GM04504 (cell line): ENCODE measurements around the gene FAM209B.
"Not testable (repeated sequence)": the region's sequence is repeated elsewhere in the genome, so short reads cannot be mapped to it uniquely, and the experiment has no call there.

Experiments used
- DNase-seq: peaks from one replicate; pipeline ENCODE4 v3.0.0-alpha.2; 2012; ENCODE audit warnings: low read depth

Gene FAM209B, protein sequence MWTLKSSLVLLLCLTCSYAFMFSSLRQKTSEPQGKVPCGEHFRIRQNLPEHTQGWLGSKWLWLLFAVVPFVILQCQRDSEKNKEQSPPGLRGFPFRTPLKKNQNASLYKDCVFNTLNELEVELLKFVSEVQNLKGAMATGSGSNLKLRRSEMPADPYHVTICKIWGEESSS

DNA sequence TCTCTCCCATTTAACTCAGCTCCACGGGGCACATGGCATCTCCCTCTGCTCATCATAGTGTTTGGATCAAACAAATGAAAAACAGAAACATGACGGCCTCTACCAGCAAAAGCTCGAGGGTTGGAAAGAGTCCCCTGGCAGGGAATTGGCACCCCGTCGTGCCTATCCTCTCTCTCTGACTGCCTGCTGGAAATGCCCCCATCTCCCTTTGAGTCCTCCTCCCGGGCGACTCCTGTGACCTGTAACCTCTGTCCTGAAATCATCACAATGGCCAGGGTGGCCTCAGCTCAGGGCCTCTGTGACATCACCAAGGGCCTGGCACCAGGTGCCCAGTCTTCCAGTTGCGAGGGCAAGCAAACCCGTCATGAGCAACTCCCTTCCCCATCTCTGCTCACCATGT lies at the start of gene FAM209B:
TSS of gene FAM209B (plus strand) at position 301 of the 400 bp plus-strand sequence. CDS start at position 397, 96 bp downstream.
- not testable (repeated sequence) for DNase-seq

DNA sequence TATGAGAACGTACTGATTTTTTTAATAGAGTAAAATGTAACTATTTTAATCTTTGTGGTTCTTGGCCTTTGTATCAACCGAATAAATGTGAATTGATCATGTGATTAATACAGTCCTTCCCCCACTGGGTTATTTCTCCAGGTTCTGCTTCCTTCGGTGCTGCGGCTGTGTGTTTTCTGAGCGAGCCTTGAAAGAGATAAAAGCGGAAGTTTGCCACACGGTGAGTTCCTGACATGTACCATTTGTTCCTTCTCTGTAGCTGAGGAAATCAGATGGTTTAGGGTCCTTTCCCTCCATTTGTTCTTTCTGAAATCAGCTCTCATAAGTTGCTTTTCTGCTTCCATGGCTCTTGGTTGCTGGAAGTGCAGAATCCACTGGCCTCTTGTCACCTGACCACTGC lies 49.1 kb upstream of the FAM209B start:
- no peak for DNase-seq

DNA sequence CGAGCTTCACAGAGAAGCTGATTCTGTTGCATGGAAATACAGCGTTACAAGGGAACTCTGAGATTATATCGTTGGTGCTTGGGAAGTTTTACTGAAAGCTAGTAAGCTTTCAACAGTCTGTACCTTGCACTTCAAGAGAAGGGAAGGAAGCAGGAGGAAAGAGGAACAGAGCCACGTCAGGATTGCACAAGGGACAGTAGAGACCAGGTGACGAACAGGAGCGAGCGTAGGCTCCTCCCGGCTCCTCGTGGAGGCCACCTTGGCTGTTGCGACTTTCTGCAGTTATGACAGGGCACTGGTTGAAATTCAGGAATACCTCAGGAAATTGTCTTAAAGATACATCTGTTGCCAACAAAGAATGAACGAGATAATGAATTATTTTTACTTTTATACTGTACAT lies 45.8 kb upstream of the FAM209B start:
- no peak for DNase-seq

DNA sequence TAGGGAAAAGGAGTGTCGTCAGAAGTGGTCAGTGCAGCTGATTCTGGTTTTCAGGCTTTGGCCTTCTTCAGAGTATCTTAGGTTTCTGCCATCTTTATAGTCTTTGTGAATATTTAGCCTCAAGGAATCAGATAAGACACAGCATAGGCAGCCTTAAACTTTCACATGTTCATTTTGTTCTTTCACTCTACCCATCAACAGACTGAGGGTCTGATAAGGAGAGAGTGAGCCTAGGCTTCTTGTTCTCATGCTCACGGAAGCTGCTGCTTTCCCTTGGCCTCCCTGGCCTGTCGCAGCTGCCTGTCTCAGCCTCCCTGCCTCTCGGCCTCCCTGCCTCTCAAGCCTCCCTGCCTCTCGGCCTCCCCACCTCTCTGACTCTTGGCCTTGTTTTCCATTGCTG lies 44.5 kb upstream of the FAM209B start:
- DNase-seq = no peak

DNA sequence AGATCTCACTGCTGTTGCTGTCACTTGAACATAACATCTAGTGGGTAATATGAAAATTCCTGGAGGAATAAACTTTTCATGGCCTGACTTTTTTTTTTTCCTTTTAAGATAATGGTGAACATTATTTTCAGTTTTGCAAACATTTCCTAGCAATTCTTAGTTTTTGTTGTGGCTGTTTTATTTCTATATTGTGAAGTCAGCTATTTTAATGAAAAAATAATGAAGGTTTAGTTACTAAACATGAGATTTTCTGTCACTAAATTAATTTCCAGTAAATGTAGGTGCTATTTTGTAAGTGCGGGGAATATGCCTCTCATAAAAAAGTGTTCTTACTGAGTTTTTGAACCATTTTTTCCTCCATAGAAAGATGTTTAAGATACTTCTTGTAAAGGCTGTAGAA lies 31.9 kb upstream of the FAM209B start:
- no peak for DNase-seq

DNA sequence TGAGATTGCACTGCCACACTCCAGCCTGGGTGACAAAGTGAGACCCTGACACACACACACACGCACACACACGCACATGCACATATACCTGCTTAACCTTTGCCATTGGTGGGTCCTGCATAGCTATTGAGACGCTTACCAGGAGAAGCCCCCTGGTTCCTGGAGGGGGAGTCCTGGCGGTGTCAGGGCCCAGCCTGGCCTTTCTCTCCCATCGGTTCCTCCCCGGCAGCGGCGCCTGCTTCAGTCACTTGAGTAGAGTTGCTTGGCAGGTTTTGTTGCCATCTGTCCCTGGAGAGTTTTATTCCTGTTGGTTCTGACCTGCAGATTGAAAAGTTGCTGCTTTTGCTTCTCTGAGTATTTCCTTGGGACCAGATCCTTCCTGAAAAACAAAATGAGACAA lies 29.1 kb upstream of the FAM209B start:
- DNase-seq = no peak

DNA sequence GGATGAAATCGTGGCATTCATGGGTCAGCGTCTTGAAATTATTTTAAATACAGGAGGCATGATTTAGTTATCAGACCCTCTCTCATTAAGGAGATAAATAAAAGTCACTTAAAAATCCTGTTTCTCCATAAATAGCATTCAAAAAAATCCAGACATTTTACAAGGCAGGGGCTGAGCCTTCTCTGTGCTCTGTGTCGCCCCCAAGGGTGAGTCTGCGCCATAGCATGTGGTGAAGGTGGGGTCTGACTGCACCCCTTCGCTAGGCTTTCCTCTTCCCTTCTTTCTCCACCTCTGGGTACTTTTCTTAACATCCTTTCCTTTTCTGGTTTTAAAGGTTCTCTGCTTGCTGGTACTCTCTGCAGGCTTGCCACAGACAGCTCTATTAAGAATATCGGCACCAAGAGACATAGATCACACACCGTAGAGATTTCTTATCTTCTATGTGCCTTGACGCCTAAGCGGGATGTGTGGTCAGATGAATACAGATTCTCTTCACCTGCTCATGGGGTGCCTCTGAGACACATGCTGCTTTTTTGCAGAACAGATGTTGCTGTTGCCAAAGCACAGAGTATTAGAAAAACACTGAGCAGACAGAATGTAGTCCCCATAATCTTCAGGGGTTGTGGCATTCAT lies 28.6 kb upstream of the FAM209B start:
- DNase-seq = no peak

DNA sequence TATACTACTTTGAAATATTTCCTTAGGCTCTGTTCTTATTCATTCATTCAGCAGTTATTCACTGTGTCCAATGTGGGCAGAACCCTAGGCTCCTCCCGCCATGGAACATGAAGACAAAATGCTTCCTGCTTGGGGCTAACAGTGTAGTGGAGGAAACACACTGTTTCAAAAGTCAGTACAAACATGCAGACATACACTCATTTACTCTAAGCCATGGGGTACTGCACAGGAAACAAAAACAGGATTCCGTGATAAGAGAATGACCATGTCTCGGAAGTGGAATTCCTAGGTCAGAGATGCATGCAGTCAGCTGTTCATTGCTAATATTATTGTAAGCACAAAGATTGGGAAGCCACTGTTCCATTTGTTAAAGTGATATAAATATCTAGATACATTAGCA lies 26.9 kb upstream of the FAM209B start:
- no peak for DNase-seq

DNA sequence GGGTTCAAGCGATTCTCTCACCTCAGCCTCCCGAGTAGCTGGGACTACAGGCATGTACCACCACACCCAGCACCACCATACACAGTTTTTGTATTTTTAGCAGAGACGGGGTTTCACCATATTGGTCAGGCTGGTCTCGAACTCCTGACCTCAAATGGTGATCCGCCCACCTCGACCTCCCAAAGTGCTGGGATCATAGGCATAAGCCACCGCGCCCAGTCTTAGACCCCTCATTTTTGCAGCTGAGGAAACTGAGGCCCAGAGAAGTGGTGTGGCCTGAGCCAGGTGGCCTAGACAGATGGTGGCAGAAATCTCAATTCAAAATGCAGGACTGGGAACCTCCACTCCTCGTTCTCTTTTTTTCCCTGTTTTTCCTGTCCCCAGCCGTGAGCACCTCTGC lies 21.1 kb upstream of the FAM209B start:
- no peak for DNase-seq

DNA sequence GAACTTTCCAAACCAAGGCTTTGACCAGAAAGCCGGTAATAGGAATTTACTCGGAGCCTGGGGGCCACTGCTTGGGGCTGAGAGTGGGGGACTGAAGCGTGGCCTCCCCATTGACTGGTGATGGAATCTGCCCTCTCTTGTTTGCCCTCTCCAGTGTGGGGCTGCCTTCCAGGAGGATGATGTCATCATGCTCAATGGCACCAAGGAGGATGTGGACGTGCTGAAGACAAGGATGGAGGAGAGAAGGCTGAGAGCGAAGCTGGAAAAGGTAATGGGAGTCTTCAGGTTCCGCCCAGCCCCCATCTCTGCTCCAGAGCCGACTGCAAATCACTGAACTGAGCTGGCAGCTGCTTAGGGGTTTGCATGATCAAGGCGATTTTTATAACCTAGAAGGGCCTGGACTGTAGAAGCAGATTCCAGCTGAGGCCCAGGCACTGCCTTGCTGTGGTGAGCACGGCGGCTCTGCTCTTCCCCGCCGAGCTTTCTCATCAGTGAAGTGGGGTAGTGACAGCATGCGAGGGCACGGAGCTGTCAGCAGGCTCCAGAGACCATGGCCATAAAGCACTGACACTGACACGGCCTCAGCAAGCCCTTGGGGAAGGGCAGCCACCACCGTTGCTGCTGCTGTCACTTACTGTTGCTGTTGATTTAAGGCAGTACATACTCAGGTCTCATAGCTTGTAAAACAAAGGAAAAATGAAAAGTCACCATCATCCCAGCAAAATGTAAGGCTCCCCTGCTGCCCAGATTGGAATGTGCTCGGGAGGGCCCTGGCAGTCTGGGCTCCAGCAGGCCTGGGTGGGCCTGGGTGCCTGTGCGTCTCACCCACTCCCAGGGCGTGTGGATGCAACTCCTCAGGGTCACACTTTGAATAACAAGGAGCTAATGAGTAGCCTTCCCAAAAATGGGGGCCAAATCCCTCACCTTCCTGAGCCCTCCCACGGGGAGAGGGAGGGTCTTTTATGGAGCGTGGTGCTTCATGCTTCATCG lies 19.6 kb upstream of the FAM209B start:
- no peak for DNase-seq

DNA sequence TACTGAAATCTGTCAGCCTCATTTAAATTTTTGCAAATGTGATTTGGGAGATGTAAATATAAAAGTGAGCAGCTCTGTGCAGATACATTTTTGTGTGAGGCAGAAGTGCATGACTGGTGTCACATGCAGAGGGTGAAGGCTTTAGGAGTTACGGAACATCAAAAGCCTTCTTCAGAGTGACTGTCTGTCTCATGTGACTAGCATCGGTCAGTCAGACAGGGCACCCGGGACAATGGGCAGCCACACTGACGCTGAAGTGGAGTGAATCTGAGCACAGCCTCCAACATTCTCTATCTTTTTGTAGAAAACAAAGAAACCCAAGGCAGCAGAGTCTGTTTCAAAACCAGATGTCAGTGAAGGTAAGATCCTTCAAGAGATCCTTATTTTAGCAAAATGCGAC lies 16.4 kb upstream of the FAM209B start:
- DNase-seq = no peak

DNA sequence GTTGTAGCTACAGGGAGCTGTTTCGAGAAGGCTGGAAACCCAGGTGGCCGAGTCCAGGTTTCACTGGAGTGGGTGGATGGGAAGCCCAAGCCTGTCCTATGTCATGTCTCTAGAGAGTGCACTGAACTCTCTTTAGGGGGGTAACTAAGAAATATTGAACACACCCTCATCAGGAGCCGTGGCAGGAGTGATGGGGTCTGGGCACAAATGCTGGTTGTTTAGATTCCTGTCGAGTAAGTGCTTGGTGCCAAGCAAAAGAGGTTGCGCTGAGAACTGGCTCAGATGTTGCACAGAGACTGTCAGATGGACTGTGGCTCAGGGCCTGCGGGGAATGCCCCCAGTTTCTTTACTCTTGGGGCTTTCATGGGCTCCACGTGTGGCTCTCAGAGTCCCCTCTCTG lies 15.8 kb upstream of the FAM209B start:
- DNase-seq = no peak

DNA sequence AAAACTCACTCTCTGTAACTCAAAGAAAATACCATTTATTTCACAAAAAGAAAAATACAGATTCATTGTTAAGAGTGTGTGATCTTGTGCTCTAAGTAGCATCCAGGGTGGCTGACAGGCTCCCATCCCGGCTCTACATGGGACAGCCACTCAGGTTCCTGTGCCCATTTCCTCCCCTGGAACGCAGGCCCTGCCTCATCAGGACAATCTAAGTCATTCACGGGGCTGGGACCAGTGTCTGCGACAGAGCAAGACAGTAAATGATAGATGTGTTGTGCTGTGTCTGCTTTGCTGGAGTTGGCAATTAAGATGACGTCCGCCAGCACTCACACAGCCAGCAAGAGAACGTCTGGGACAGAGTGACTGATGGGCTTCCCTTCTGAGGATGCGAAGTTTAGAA lies 15.4 kb upstream of the FAM209B start:
- no peak for DNase-seq

DNA sequence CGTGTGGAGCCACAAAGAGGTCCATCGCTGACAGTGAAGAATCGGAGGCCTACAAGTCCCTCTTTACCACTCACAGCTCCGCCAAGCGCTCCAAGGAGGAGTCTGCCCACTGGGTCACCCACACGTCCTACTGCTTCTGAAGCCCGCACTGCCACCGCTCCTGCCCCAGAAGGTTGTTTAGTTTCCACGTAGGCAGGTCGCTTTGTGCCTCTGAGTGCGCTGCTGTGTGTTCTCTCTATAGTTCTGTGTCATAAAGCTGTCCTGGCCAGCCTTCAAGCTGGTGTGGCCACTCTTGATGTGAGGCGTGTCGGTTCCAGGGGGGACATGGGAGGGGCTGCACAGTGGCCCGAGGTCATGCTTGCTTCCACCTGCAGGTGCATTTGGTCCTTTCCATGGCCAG lies 14.9 kb upstream of the FAM209B start:
- DNase-seq = no peak

DNA sequence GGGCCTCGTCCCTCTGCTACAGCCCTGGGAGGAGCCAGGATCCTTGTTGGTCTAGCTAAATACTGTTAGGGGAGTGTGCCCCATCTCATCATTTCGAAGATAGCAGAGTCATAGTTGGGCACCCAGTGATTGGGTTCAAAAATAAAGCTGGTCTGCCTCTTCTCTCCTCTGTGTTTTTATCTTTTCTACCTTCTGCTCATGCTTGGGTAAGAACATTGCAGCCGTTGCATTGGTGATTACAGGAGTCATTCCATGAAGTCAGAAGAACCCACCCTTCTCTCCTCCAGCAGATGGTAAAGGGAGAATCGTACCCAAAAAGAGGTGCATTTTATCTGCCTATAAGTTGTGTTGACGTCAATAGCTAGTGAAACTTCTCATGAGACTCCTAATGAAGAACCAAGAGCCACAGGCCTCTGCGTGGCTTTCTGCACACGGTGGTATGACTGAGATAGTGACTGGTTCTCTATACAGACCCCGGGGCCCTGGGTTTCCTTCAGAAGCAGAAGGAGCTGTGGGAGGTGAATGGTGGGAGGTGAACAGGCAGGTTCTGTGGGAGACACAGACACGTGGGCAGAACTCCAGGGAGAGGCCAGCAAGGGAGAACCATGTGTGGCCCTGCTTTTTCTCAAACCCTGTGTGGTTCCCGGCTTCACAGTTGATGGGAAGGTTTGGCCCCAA lies 14.2 kb upstream of the FAM209B start:
- no peak for DNase-seq

DNA sequence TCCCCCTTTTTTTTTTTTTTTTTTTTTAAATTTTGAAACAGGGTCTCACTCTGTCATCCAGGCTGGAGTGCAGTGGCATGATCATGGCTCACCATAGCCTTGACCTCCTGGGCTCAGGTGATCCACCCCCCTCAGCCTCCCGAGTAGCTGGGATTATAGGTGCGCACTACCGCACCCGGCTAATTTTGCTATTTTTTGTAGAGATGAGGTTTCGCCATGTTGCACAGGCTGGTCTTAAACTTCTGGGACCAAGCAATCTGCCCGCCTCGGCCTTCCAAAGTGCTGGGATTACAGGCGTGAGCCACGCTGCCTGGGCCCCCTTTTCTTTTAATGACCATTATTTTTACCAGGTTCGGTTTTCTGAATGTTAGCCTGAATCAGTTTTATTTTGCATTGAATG lies 13.5 kb upstream of the FAM209B start:
- DNase-seq = no peak

DNA sequence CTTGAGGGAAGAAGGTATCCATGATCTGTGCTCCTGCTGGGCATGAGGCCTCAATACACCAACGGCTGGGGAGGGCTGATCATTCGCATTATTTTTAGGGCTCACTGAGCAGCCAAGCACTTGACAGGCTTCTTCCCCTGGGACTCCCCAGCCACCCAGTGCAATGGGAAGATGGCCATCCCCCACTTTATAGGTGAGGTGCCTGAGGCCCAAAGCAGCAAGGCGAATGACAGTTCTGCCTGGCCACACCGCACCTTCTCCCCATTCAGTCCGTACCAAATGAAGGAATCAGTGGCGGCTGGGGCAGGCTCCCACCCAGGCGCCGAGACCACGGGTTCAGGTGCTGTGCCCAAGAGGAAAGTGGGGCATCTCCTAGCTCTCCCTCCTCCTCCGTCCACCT lies 12.9 kb upstream of the FAM209B start:
- DNase-seq = no peak

DNA sequence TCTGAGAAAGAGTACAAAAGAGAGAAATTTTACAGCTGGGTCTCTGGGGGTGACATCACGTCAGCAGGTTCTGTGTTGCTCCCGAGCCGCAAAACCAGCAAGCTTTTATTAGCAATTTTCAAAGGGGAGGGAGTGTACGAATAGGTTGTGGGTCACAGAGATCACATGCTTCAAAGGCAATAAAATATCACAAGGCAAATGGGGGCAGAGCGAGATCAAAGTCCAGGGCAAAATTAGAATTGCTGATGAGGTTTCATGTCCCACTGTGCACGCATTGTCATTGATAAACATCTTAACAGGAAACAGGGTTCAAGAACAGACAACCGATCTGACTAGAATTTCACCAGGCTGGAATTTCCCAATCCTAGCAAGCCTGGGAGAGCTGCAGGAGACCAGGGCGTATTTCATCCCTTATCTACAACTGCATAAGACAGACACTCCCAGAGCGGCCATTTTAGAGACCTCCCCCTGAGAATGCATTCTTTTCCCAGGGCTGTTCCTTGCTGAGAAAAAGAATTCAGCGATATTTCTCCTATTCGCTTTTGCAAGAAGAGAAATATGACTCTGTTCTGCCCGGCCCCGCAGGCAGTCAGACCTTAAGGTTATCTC lies 12.2 kb upstream of the FAM209B start:
- DNase-seq = not testable (repeated sequence)

DNA sequence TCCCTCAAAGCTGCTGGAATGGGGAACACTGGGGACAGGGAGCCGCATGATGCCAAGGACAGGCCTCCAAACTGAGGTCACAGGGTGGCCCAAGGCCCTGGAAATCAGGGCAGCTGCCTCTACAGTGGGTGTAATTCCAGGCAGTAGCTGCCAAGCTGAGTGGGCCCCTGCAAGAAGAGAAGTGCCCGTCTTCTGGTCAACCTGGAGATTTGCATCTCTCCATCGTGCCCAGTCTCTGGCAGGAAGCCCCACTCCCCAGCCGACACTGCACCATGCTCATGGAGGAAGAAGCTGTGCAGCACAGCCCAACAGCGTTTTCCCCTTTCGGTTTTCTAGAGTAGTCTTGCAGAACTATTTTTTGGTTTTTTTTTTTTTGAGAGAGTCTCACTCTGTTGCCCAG lies 10.7 kb upstream of the FAM209B start:
- no peak for DNase-seq

DNA sequence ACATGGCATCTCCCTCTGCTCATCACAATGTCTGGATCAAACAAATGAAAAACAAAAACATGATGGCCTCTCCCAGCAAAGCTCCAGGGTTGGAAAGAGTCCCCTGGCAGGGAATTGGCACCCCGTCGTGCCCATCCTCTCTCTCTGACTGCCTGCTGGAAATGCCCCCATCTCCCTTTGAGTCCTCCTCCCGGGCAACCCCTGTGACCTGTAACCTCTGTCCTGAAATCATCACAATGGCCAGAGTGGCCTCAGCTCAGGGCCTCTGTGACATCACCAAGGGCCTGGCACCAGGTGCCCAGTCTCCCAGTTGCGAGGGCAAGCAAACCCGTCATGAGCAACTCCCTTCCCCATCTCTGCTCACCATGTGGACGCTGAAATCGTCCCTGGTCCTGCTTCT lies 8.6 kb upstream of the FAM209B start, which contains the start of gene FAM209A:
TSS of gene FAM209A (plus strand) at position 301 of the 400 bp plus-strand sequence. CDS start at position 366, 65 bp downstream.
- DNase-seq = not testable (repeated sequence)

DNA sequence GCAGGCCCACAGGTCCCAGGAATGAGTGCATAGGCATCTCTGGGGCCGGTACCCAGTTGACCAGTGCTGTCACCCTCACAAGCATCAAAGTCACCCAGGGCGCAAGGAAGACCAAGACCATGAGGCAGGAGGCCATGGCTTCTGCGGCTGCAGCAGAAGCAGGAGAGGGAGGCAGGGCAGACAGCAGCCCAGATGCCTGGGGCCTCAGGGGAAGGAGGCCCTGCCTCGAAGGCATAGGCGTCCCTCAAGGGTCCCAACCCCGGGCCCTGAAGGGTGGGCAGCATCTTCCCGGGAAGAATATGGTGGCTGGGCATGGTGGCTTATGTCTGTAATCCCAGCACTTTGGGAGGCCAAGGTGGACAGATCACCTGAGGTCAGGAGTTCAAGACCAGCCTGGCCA lies 5.5 kb upstream of the FAM209B start:
- no peak for DNase-seq

DNA sequence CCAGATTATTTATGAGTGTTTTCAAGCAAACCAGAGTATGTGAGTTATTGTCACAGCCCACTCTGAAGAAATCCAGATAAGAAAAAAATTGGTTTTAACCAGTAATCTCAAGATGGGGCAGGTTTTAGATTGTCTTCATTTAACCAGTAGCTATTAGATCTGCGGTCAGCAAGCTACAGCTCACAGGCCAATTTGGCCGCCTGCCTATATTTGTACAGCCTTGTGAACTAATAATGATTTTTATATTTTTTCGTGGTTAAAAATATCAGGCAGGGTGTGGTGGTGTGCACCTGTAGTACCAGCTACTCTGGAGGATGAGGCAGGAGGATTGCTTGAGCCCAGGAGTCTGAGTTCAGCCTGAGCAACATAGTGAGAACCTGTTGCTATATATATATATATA lies 5.0 kb downstream of the FAM209B start:
- DNase-seq = no peak
